DND-41 (cell line): Measurements from ENCODE around the gene PTPRU.

ENCODE experiments used
- ATAC-seq: fragments of 200-7000 bp; cut with Tn5 transposase; 3 replicates; pipeline ENCODE4 v1.9.1; 2021; ENCODE audit warnings: low read depth; ENCODE audit not compliant: insufficient read depth
- DNase-seq: peaks from one replicate; pipeline ENCODE4 v3.0.0-alpha.2; 2020
- H2AFZ ChIP-seq: 2 replicates; pipeline ENCODE4 v1.6.0; 2012; ENCODE audit warnings: low read depth, low read length
- H3K27ac ChIP-seq: 2 replicates; pipeline ENCODE4 v1.5.1; 2012; ENCODE audit warnings: low read length, inconsistent platforms
- H3K27me3 ChIP-seq: fragments of 200-600 bp; sonication (generic); 2 replicates; pipeline ENCODE4 v1.6.0; 2012; ENCODE audit warnings: low read length, mild to moderate bottlenecking, inconsistent platforms; ENCODE audit not compliant: insufficient read depth, poor library complexity
- H3K36me3 ChIP-seq: 2 replicates; pipeline ENCODE4 v1.5.1; 2012; ENCODE audit warnings: low read length, inconsistent platforms; ENCODE audit not compliant: insufficient read depth
- H3K4me1 ChIP-seq: 2 replicates; pipeline ENCODE4 v1.5.1; 2012; ENCODE audit warnings: mild to moderate bottlenecking, low read length; ENCODE audit not compliant: insufficient read depth
- H3K4me2 ChIP-seq: 2 replicates; pipeline ENCODE4 v1.6.0; 2012; ENCODE audit warnings: mild to moderate bottlenecking, moderate library complexity, low read length, inconsistent platforms; ENCODE audit not compliant: insufficient read depth
- H3K4me3 ChIP-seq, 2 experiments: fragments of 200-600 bp in 1 of 2; shearing (Covaris generic) in 1 of 2; 2 replicates each; pipeline ENCODE4 v1.5.1; 2012 to 2016; ENCODE audit warnings: inconsistent platforms in 2 of 2, low read length in 2 of 2, mild to moderate bottlenecking in 2 of 2, low read depth in 1 of 2, moderate library complexity in 1 of 2
- H3K79me2 ChIP-seq: 2 replicates; pipeline ENCODE4 v1.6.0; 2012; ENCODE audit warnings: low read length, inconsistent platforms; ENCODE audit not compliant: insufficient read depth
- H3K9ac ChIP-seq: 2 replicates; pipeline ENCODE4 v1.6.0; 2012; ENCODE audit warnings: low read depth, mild to moderate bottlenecking, inconsistent platforms, low read length, moderate library complexity
- H3K9me3 ChIP-seq: 2 replicates; pipeline ENCODE4 v1.5.1; 2012; ENCODE audit warnings: low read length, moderate library complexity, mild to moderate bottlenecking, inconsistent platforms; ENCODE audit not compliant: insufficient read depth, severe bottlenecking
- H4K20me1 ChIP-seq: 2 replicates; pipeline ENCODE4 v1.6.0; 2012; ENCODE audit warnings: low read length; ENCODE audit not compliant: insufficient read depth
- CTCF ChIP-seq: IDR thresholded peaks from 2 replicates; pipeline ENCODE4 v1.5.1; 2012; ENCODE audit warnings: borderline replicate concordance, low read length, moderate library complexity, mild to moderate bottlenecking; ENCODE audit not compliant: poor library complexity, severe bottlenecking; ENCODE audit errors: extremely low read depth
- EZH2 ChIP-seq: IDR thresholded peaks from 3 replicates; pipeline ENCODE4 v1.6.1; 2012; ENCODE audit warnings: borderline replicate concordance, low read depth, mild to moderate bottlenecking, moderate library complexity, low read length, inconsistent platforms; ENCODE audit not compliant: severe bottlenecking

The PTPRU gene

DNA sequence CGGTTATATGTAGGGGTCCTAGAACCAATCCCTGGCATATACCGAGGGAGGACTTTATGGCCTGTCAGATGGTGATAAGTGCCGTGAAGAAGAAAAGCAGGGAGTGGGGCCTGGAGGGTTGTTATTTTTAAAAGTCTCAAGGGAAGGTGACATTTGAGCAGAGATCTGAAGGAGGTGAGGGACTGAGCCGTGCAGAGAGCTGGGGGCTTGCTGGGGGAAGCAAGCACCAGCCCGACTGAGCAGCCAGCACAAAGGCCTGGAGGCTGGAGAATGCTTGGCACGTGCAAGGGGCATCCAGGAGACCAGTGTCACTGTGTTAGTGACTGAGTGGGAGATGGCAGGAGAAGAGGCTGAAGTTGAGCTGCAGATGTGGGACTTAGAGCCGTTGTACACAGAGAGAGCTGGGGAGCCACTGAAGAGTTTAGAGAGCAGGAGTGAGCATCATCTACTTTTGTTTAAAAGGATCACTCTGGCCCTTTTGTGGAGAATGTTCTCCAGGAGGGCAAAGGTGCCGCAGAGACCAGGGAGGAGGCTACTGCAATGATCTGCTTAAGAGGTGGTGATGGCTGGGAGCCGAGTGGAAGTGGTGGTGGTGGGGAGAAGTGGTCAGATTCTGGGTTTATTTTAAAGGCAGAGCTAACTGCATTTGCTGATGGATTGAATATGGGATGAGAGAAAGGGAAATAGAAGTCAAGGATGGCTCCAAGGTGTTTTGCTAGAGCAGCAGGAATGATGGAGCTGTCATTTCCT lies 31.2 kb downstream of the PTPRU start:
- TF ChIP-seq EZH2 (no peak), CTCF (no peak)

GRCh38 chr1:29269382-29269781 lies 33.1 kb downstream of the PTPRU start:
- TF ChIP-seq EZH2 (no peak), CTCF (no peak)
- Histone ChIP-seq H3K79me2 (no peaks in the 10 kb centered on the region), H3K27me3 (peaks cover 5% of the 10 kb centered on the region), H2AFZ (no peak overlapping the region), H3K27ac (no peak overlapping the region), H3K4me1 (no peaks in the 10 kb centered on the region), H3K36me3 (no peaks in the 10 kb centered on the region), H3K4me2 (no peak overlapping the region), H3K9ac (no peak overlapping the region), H3K4me3 (no peak overlapping the region), H3K9me3 (no peaks in the 10 kb centered on the region), H4K20me1 (no peaks in the 10 kb centered on the region)
- DNase-seq (no peak), ATAC-seq (no peak)

More for the DNA sequence above, 31.2 kb downstream of the PTPRU start:
- Histone ChIP-seq H3K27ac (no peak overlapping the region), H2AFZ (no peak overlapping the region), H4K20me1 (no peaks in the 10 kb centered on the region), H3K4me3 (no peak overlapping the region), H3K9me3 (no peaks in the 10 kb centered on the region), H3K79me2 (no peaks in the 10 kb centered on the region), H3K27me3 (peaks cover 5% of the 10 kb centered on the region), H3K9ac (no peak overlapping the region), H3K4me2 (no peak overlapping the region), H3K4me1 (no peaks in the 10 kb centered on the region), H3K36me3 (no peaks in the 10 kb centered on the region)
- DNase-seq = no peak
- no peak for ATAC-seq

- Histone ChIP-seq H3K27ac (no peak overlapping the region), H3K36me3 (no peaks in the 10 kb centered on the region), H4K20me1 (no peaks in the 10 kb centered on the region), H3K9ac (no peak overlapping the region), H3K4me1 (no peaks in the 10 kb centered on the region), H3K4me3 (no peak overlapping the region), H3K4me2 (no peak overlapping the region), H3K79me2 (no peaks in the 10 kb centered on the region), H3K27me3 (peaks cover 5% of the 10 kb centered on the region), H3K9me3 (no peaks in the 10 kb centered on the region), H2AFZ (no peak overlapping the region)
- ATAC-seq = no peak
- TF ChIP-seq CTCF (no peak), EZH2 (no peak)
- DNase-seq = no peak
These were observed 34.7 kb downstream of the PTPRU start for GRCh38 chr1:29270929-29271521.
